Measurements from ENCODE around the gene GATA6.

Gene GATA6

GRCh38 chr18:22203536-22204213 is 34.3 kb downstream of the GATA6 start:
- Histone ChIP-seq H3K4me1 (ENCODE audit: control insufficient read depth, insufficient read depth, low read length) (no peaks in the 10 kb centered on the region), H3K27ac (ENCODE audit: insufficient read depth, low read depth, low read length, poor library complexity, severe bottlenecking) (no peak overlapping the region), H3K27me3 (ENCODE audit: control insufficient read depth, insufficient read depth, low read length, poor library complexity, severe bottlenecking) (no peaks in the 10 kb centered on the region), H3K36me3 (ENCODE audit: control insufficient read depth, insufficient read depth, low read length) (no peaks in the 10 kb centered on the region), H3K9me3 (ENCODE audit: control insufficient read depth, low read length) (no peaks in the 10 kb centered on the region), H3K4me3 (ENCODE audit: insufficient read depth, low read depth, low read length) (no peak overlapping the region)
- 85 to 87% methylated on average over 3 of the region's 3 CpGs for WGBS, 2 experiments

GRCh38 chr18:22204214-22204536 is 34.8 kb downstream of the GATA6 start:
- Histone ChIP-seq H3K4me1 (ENCODE audit: control insufficient read depth, insufficient read depth, low read length) (no peaks in the 10 kb centered on the region), H3K9me3 (ENCODE audit: control insufficient read depth, low read length) (no peaks in the 10 kb centered on the region), H3K36me3 (ENCODE audit: control insufficient read depth, insufficient read depth, low read length) (no peaks in the 10 kb centered on the region), H3K27me3 (ENCODE audit: control insufficient read depth, insufficient read depth, low read length, poor library complexity, severe bottlenecking) (no peaks in the 10 kb centered on the region), H3K4me3 (ENCODE audit: insufficient read depth, low read depth, low read length) (no peak overlapping the region), H3K27ac (ENCODE audit: insufficient read depth, low read depth, low read length, poor library complexity, severe bottlenecking) (no peak overlapping the region)
- WGBS, 2 experiments: 90 to 95% methylated on average over 1 of the region's 1 CpG

GRCh38 chr18:22204996-22205395 is 35.6 kb downstream of the GATA6 start:
- Histone ChIP-seq H3K9me3 (ENCODE audit: control insufficient read depth, low read length) (no peaks in the 10 kb centered on the region), H3K4me1 (ENCODE audit: control insufficient read depth, insufficient read depth, low read length) (no peaks in the 10 kb centered on the region), H3K27ac (ENCODE audit: insufficient read depth, low read depth, low read length, poor library complexity, severe bottlenecking) (no peak overlapping the region), H3K4me3 (ENCODE audit: insufficient read depth, low read depth, low read length) (no peak overlapping the region), H3K27me3 (ENCODE audit: control insufficient read depth, insufficient read depth, low read length, poor library complexity, severe bottlenecking) (no peaks in the 10 kb centered on the region), H3K36me3 (ENCODE audit: control insufficient read depth, insufficient read depth, low read length) (no peaks in the 10 kb centered on the region)
- 94 to 95% methylated on average over 5 to 6 of the region's 6 CpGs for WGBS, 2 experiments

- no peaks in the 10 kb centered on the region for H3K9me3 ChIP-seq (ENCODE audit: control insufficient read depth, low read length)
- H3K27me3 ChIP-seq (ENCODE audit: control insufficient read depth, insufficient read depth, low read length, poor library complexity, severe bottlenecking): no peaks in the 10 kb centered on the region
- no peak overlapping the region for H3K27ac ChIP-seq (ENCODE audit: insufficient read depth, low read depth, low read length, poor library complexity, severe bottlenecking)
- no peak overlapping the region for H3K4me3 ChIP-seq (ENCODE audit: insufficient read depth, low read depth, low read length)
- no peaks in the 10 kb centered on the region for H3K4me1 ChIP-seq (ENCODE audit: control insufficient read depth, insufficient read depth, low read length)
- H3K36me3 ChIP-seq (ENCODE audit: control insufficient read depth, insufficient read depth, low read length): no peaks in the 10 kb centered on the region
- 88 to 91% methylated on average over 5 of the region's 5 CpGs for WGBS, 2 experiments
Observed at GRCh38 chr18:22207021-22207758, 37.8 kb downstream of the GATA6 start.

GRCh38 chr18:22210311-22210754 is 40.9 kb downstream of the GATA6 start:
- Histone ChIP-seq H3K4me1 (ENCODE audit: control insufficient read depth, insufficient read depth, low read length) (no peaks in the 10 kb centered on the region), H3K9me3 (ENCODE audit: control insufficient read depth, low read length) (no peaks in the 10 kb centered on the region), H3K27ac (ENCODE audit: insufficient read depth, low read depth, low read length, poor library complexity, severe bottlenecking) (no peak overlapping the region), H3K4me3 (ENCODE audit: insufficient read depth, low read depth, low read length) (no peak overlapping the region), H3K36me3 (ENCODE audit: control insufficient read depth, insufficient read depth, low read length) (no peaks in the 10 kb centered on the region), H3K27me3 (ENCODE audit: control insufficient read depth, insufficient read depth, low read length, poor library complexity, severe bottlenecking) (no peaks in the 10 kb centered on the region)
- 91 to 92% methylated on average over 4 of the region's 4 CpGs for WGBS, 2 experiments

- WGBS, 2 experiments: 87% methylated on average over 2 of the region's 2 CpGs
- Histone ChIP-seq H3K36me3 (ENCODE audit: control insufficient read depth, insufficient read depth, low read length) (no peaks in the 10 kb centered on the region), H3K4me1 (ENCODE audit: control insufficient read depth, insufficient read depth, low read length) (no peaks in the 10 kb centered on the region), H3K9me3 (ENCODE audit: control insufficient read depth, low read length) (no peaks in the 10 kb centered on the region), H3K27me3 (ENCODE audit: control insufficient read depth, insufficient read depth, low read length, poor library complexity, severe bottlenecking) (no peaks in the 10 kb centered on the region), H3K4me3 (ENCODE audit: insufficient read depth, low read depth, low read length) (no peak overlapping the region), H3K27ac (ENCODE audit: insufficient read depth, low read depth, low read length, poor library complexity, severe bottlenecking) (no peak overlapping the region)
Observed at GRCh38 chr18:22211657-22212056, 42.3 kb downstream of the GATA6 start.

- peaks cover 5% of the 10 kb centered on the region for H3K4me1 ChIP-seq (ENCODE audit: control insufficient read depth, insufficient read depth, low read length)
- H3K9me3 ChIP-seq (ENCODE audit: control insufficient read depth, low read length): no peaks in the 10 kb centered on the region
- no peak overlapping the region for H3K4me3 ChIP-seq (ENCODE audit: insufficient read depth, low read depth, low read length)
- H3K27ac ChIP-seq (ENCODE audit: insufficient read depth, low read depth, low read length, poor library complexity, severe bottlenecking): no peak overlapping the region
- no peaks in the 10 kb centered on the region for H3K36me3 ChIP-seq (ENCODE audit: control insufficient read depth, insufficient read depth, low read length)
- WGBS, 2 experiments: 94 to 96% methylated on average over 6 of the region's 6 CpGs
- no peaks in the 10 kb centered on the region for H3K27me3 ChIP-seq (ENCODE audit: control insufficient read depth, insufficient read depth, low read length, poor library complexity, severe bottlenecking)
Observed at GRCh38 chr18:22213333-22213973, 44.1 kb downstream of the GATA6 start.

GRCh38 chr18:22214731-22215528 is 45.5 kb downstream of the GATA6 start:
- Histone ChIP-seq H3K36me3 (ENCODE audit: control insufficient read depth, insufficient read depth, low read length) (no peaks in the 10 kb centered on the region), H3K4me3 (ENCODE audit: insufficient read depth, low read depth, low read length) (no peak overlapping the region), H3K9me3 (ENCODE audit: control insufficient read depth, low read length) (no peaks in the 10 kb centered on the region), H3K27me3 (ENCODE audit: control insufficient read depth, insufficient read depth, low read length, poor library complexity, severe bottlenecking) (no peaks in the 10 kb centered on the region), H3K27ac (ENCODE audit: insufficient read depth, low read depth, low read length, poor library complexity, severe bottlenecking) (no peak overlapping the region), H3K4me1 (ENCODE audit: control insufficient read depth, insufficient read depth, low read length) (peaks cover 5% of the 10 kb centered on the region)
- WGBS, 2 experiments: 93 to 94% methylated on average over 13 of the region's 13 CpGs

- Histone ChIP-seq H3K27me3 (ENCODE audit: control insufficient read depth, insufficient read depth, low read length, poor library complexity, severe bottlenecking) (no peaks in the 10 kb centered on the region), H3K36me3 (ENCODE audit: control insufficient read depth, insufficient read depth, low read length) (no peaks in the 10 kb centered on the region), H3K27ac (ENCODE audit: insufficient read depth, low read depth, low read length, poor library complexity, severe bottlenecking) (no peak overlapping the region), H3K4me1 (ENCODE audit: control insufficient read depth, insufficient read depth, low read length) (peaks cover 5% of the 10 kb centered on the region), H3K4me3 (ENCODE audit: insufficient read depth, low read depth, low read length) (no peak overlapping the region), H3K9me3 (ENCODE audit: control insufficient read depth, low read length) (no peaks in the 10 kb centered on the region)
- WGBS, 2 experiments: 74 to 95% methylated on average over 5 of the region's 5 CpGs
Observed at GRCh38 chr18:22218835-22219234, 49.4 kb downstream of the GATA6 start.
